Right lobe of liver (tissue), 6 donors: Measurements from ENCODE around the gene MT1G. TPM values are rescaled to one million over a fixed set of nuclear protein-coding genes. Genes with fewer than 3 reads are reported as not detected.

Experiments
- ATAC-seq, 4 donors: fragments of 200-7000 bp; cut with Tn5 transposase; one replicate each; pipeline ENCODE4 v1.9.1; 2020; ENCODE audit warnings: mild to moderate bottlenecking in 4 of 4, moderate library complexity in 4 of 4
- DNase-seq, 3 donors: peaks; one replicate each; pipeline ENCODE4 v3.0.0-alpha.2; 2020
- H3K27ac ChIP-seq, 3 donors: fragments of 200-600 bp; one replicate each; pipeline ENCODE4 v1.8.0; 2022
- H3K27me3 ChIP-seq, 2 donors: fragments of 200-600 bp; one replicate each; pipeline ENCODE4 v1.8.0; 2022
- H3K36me3 ChIP-seq, 4 donors: fragments of 200-600 bp; sonication (generic) in 1 of 4; one replicate each; pipeline versions ENCODE4 v1.5.1 to v1.8.0; 2017 to 2022; ENCODE audit warnings: control low read depth in 1 of 4
- H3K4me1 ChIP-seq, 4 donors: fragments of 200-600 bp; sonication (generic) in 1 of 4; one replicate each; pipeline versions ENCODE4 v1.5.1 to v1.8.0; 2017 to 2022; ENCODE audit warnings: control low read depth in 1 of 4
- H3K4me3 ChIP-seq, 3 donors: fragments of 200-600 bp; one replicate each; pipeline ENCODE4 v1.8.0; 2022
- H3K9me3 ChIP-seq, 4 donors: fragments of 200-600 bp; sonication (generic) in 1 of 4; one replicate each; pipeline versions ENCODE4 v1.5.1 to v1.8.0; 2017 to 2022; ENCODE audit warnings: control low read depth in 1 of 4
- POLR2A ChIP-seq: fragments of 450-650 bp; IDR thresholded peaks from one replicate; pipeline ENCODE4 v1.6.1; 2017; ENCODE audit warnings: antibody characterized with exemption, mild to moderate bottlenecking
- WGBS: methylation state at CpG from one replicate; pipeline ENCODE4 v1.1.6; 2018; ENCODE audit warnings: low coverage, low lambda C conversion rate; ENCODE audit not compliant: insufficient coverage; ENCODE audit errors: missing lambda C conversion rate; 5-methylcytosine and 5-hydroxymethylcytosine counted together
- intact Hi-C, 2 donors: fragments of 100-400 bp; cut with DNase I; formaldehyde crosslinking; loops; one replicate each; pipeline versions ENCODE4 v1.11.2 to v1.14.1; 2022
- total RNA-seq, 6 experiments: library from RNA; depleted of rRNA in 2 of 6; stranded (reverse); fragments of >200 nt in 2 of 6; fragmentation: NEBNext Ultra II Directional in 3 of 6; extraction: Animal tissue kit (Norgen Biotek cat#: 25700) in 3 of 6; gene quantifications; one replicate each; pipeline versions ENCODE4 v1.1.0 to v1.2.4, GENCODE V29; 2016 to 2023
- TF ChIP-seq, protein P1 (sequence below), 4 donors: fragments of 200-600 bp in 3 of 4; fragments of 450-650 bp in 1 of 4; IDR thresholded peaks; one replicate each; pipeline versions ENCODE4 v1.5.1 to v1.8.0; 2016 to 2022; ENCODE audit warnings: antibody characterized with exemption in 4 of 4, mild to moderate bottlenecking in 2 of 4
- donor health status: DM: no; HTN: yes; CAD: no.
- donor health status: DM: no; HTN: no; CAD: no.
- donor health status: DM: no; HTN: no; CAD: no.
- donor health status: DM: no; HTN: yes; CAD: no.
- donor health status: DM: no; HTN: yes; CAD: no.

MT1G gene
- total RNA-seq, 6 experiments from 2014 or later = 490 to 8,056 (median 1,365) TPM

GRCh38 chr16:56631197-56631596 lies 36.7 kb downstream of the MT1G start:
- WGBS = 84% methylated on average over 10 of the region's 10 CpGs
- no peaks in the 10 kb centered on the region for H3K9me3 ChIP-seq
- ATAC-seq (no peak), DNase-seq (peak in 1 of 3 donors; percentile 27)
- peaks cover 0 to 11% (median 0%) of the 10 kb centered on the region in 4 donors for H3K4me1 ChIP-seq
- H3K27ac ChIP-seq = peak overlapping the region in 2 of 3 donors; percentile 68 to 83
- H3K4me3 ChIP-seq = no peak overlapping the region
- no peak for TF ChIP-seq POLR2A
- TF ChIP-seq, protein P1, sequence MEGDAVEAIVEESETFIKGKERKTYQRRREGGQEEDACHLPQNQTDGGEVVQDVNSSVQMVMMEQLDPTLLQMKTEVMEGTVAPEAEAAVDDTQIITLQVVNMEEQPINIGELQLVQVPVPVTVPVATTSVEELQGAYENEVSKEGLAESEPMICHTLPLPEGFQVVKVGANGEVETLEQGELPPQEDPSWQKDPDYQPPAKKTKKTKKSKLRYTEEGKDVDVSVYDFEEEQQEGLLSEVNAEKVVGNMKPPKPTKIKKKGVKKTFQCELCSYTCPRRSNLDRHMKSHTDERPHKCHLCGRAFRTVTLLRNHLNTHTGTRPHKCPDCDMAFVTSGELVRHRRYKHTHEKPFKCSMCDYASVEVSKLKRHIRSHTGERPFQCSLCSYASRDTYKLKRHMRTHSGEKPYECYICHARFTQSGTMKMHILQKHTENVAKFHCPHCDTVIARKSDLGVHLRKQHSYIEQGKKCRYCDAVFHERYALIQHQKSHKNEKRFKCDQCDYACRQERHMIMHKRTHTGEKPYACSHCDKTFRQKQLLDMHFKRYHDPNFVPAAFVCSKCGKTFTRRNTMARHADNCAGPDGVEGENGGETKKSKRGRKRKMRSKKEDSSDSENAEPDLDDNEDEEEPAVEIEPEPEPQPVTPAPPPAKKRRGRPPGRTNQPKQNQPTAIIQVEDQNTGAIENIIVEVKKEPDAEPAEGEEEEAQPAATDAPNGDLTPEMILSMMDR (IDR thresholded peaks at IDR 0.05) = no peak
- intact Hi-C loops = no loop called here
- no peaks in the 10 kb centered on the region for H3K36me3 ChIP-seq
- no peaks in the 10 kb centered on the region for H3K27me3 ChIP-seq

DNA sequence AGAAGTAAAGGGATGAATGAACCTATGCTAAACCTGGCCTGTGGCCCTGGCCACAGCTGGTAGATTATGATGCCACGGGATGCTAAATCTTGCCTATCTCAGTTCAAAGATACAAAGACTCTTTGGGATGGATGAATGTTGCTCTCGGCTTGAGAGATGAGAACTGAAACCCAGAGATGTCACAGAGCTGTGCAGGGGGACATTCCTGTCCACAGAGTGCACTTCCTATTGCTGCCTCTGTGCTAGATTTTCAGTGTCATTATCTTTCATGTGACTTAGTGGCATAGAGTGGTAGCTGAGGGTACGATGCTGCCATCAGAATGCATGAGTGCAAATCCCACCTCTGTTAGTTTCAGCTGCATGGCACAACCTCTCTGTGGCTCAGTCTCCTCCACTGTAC lies 37.7 kb downstream of the MT1G start:
- DNase-seq = no peak

GRCh38 chr16:56629531-56629930 lies 38.3 kb downstream of the MT1G start:
- intact Hi-C loops = no loop called here
- TF ChIP-seq, protein P1 (IDR thresholded peaks at IDR 0.05) = no peak
- TF ChIP-seq POLR2A = no peak
- ATAC-seq = no peak

More for the DNA sequence above, 37.7 kb downstream of the MT1G start:
- H3K9me3 ChIP-seq = no peaks in the 10 kb centered on the region
- H3K4me1 ChIP-seq = peaks cover 0 to 11% (median 0%) of the 10 kb centered on the region in 4 donors
- no peak for ATAC-seq
- no peak overlapping the region for H3K4me3 ChIP-seq
- no peak for TF ChIP-seq POLR2A
- TF ChIP-seq, protein P1 (IDR thresholded peaks at IDR 0.05) = no peak
- no peaks in the 10 kb centered on the region for H3K27me3 ChIP-seq
- WGBS = 67% methylated on average over 3 of the region's 3 CpGs
- no peaks in the 10 kb centered on the region for H3K36me3 ChIP-seq
- no peak overlapping the region for H3K27ac ChIP-seq
- intact Hi-C loops = no loop called here

GRCh38 chr16:56628486-56629350 lies 39.1 kb downstream of the MT1G start:
- TF ChIP-seq, protein P1 (IDR thresholded peaks at IDR 0.05) = no peak
- TF ChIP-seq POLR2A = no peak
- no peak for DNase-seq
- 27% methylated on average over 6 of the region's 9 CpGs for WGBS
- ATAC-seq = no peak
- H3K36me3 ChIP-seq = no peaks in the 10 kb centered on the region
- intact Hi-C loops = no loop called here
- H3K4me1 ChIP-seq = peaks cover 0 to 19% (median 0%) of the 10 kb centered on the region in 4 donors
- H3K27me3 ChIP-seq = no peaks in the 10 kb centered on the region
- H3K4me3 ChIP-seq = no peak overlapping the region
- no peaks in the 10 kb centered on the region for H3K9me3 ChIP-seq
- H3K27ac ChIP-seq = peak overlapping the region in 2 of 3 donors; percentile 95 to 96

More at GRCh38 chr16:56629531-56629930, 38.3 kb downstream of the MT1G start:
- H3K36me3 ChIP-seq = no peaks in the 10 kb centered on the region
- no peaks in the 10 kb centered on the region for H3K9me3 ChIP-seq
- no peak overlapping the region for H3K4me3 ChIP-seq
- DNase-seq = no peak
- WGBS = 75% methylated on average over 2 of the region's 3 CpGs
- H3K27ac ChIP-seq = peak overlapping the region in 1 of 3 donors; percentile 6
- H3K27me3 ChIP-seq = no peaks in the 10 kb centered on the region
- H3K4me1 ChIP-seq = peaks cover 0 to 15% (median 0%) of the 10 kb centered on the region in 4 donors
